Gastrocnemius medialis (tissue), 4 donors: ENCODE data around the gene MXI1. TPM values are rescaled to one million over a fixed set of nuclear protein-coding genes. Genes with fewer than 3 reads are reported as not detected.

Experiments used
- ATAC-seq, 2 donors: fragments of 150-250 bp; one replicate each; pipeline ENCODE4 v1.9.1; 2016
- DNase-seq, 2 donors: peaks; one replicate each; pipeline ENCODE4 v3.0.0-alpha.2; 2019
- H3K27ac ChIP-seq, 4 donors: fragments of 200-600 bp; sonication (generic); 1 replicate in 1 of 4; 2 replicates in 3 of 4; pipeline ENCODE4 v1.5.1; 2016 to 2018; ENCODE audit warnings: mild to moderate bottlenecking in 2 of 4, moderate library complexity in 1 of 4
- H3K27me3 ChIP-seq, 3 donors: fragments of 200-600 bp; sonication (generic) in 2 of 3; 1 replicate in 1 of 3; 2 replicates in 2 of 3; pipeline versions ENCODE4 v1.5.1 to v1.6.0; 2016 to 2019; ENCODE audit warnings: mild to moderate bottlenecking in 1 of 3, moderate library complexity in 1 of 3
- H3K36me3 ChIP-seq, 2 donors: fragments of 200-600 bp; sonication (generic) in 1 of 2; one replicate each; pipeline ENCODE4 v1.5.1; 2017 to 2018
- H3K4me1 ChIP-seq, 2 donors: fragments of 200-600 bp; sonication (generic) in 1 of 2; one replicate each; pipeline ENCODE4 v1.5.1; 2016 to 2017; ENCODE audit warnings: mild to moderate bottlenecking in 2 of 2
- H3K4me3 ChIP-seq, 4 donors: fragments of 200-600 bp; sonication (generic) in 3 of 4; 1 replicate in 1 of 4; 2 replicates in 3 of 4; pipeline ENCODE4 v1.5.1; 2016 to 2019; ENCODE audit warnings: mild to moderate bottlenecking in 2 of 4
- H3K9me3 ChIP-seq, 3 donors: fragments of 200-600 bp; sonication (generic) in 2 of 3; 1 replicate in 1 of 3; 2 replicates in 2 of 3; pipeline ENCODE4 v1.5.1; 2016 to 2019
- CTCF ChIP-seq, 5 experiments: fragments of 450-650 bp in 3 of 5; fragments of 200-600 bp in 2 of 5; sonication (generic) in 2 of 5; IDR thresholded peaks in 4 of 5; conservative IDR thresholded peaks in 1 of 5; 1 replicate in 4 of 5; 2 replicates in 1 of 5; pipeline ENCODE4 v1.5.1; 2016 to 2019; ENCODE audit warnings: antibody characterized with exemption in 5 of 5, mild to moderate bottlenecking in 3 of 5, moderate library complexity in 3 of 5
- POLR2A ChIP-seq, 2 donors: fragments of 450-650 bp; IDR thresholded peaks; one replicate each; pipeline ENCODE4 v1.6.1; 2017; ENCODE audit warnings: antibody characterized with exemption in 2 of 2, mild to moderate bottlenecking in 2 of 2, moderate library complexity in 2 of 2
- in situ Hi-C, 4 donors: fragments of 200-750 bp; cut with MboI; loops; one replicate each; pipeline versions ENCODE4 v1.15.0 to v1.8.0; 2017; ENCODE audit warnings: low sequenced_read_pairs in 4 of 4
- intact Hi-C: fragments of 100-400 bp; cut with DNase I; formaldehyde crosslinking; loops from one replicate; pipeline ENCODE4 v1.15.1; 2023; ENCODE audit warnings: low total_unique reads
- total RNA-seq, 4 donors: library from RNA; depleted of rRNA; stranded (reverse); fragments of >200 nt; gene quantifications; one replicate each; pipeline versions ENCODE4 v1.1.0 to v1.2.3, GENCODE V29; 2016

The MXI1 gene
- total RNA-seq, 4 donors from 2014 or later, result 35.9 to 67.8 (median 53.9) TPM

- intact Hi-C loops (loop anchor here (2.0 to 10.0 kb wide), 3 partner anchors 166 to 300 kb away; partner anchors contain the start of genes ADD3 and SMC3), in situ Hi-C loops (loop anchor here in 3 of 4 donors (10.0 to 25.0 kb wide), 3 partner anchors 250 to 608 kb away; partner anchors contain the start of genes BBIP1 (in 1 of the 3) and SHOC2 (in 1 of the 3))
- H3K4me3 ChIP-seq, result peak overlapping the region; percentile 74 to 88 (median 86)
These were observed 97.0 kb downstream of the MXI1 start for GRCh38 chr10:110304394-110304779.

GRCh38 chr10:110304780-110305421, 97.5 kb downstream of the MXI1 start, which contains the start of gene SMNDC1:
SMNDC1 (minus strand) TSS chr10:110304920; CDS start chr10:110303587, 1,333 bp downstream.
- DNase-seq (peak; percentile 94 to 97), ATAC-seq (peak; percentile 93 to 96)
- Histone ChIP-seq H3K36me3 (peaks cover 0 to 19% of the 10 kb centered on the region in 2 donors), H3K4me1 (peaks cover 42 to 45% of the 10 kb centered on the region in 2 donors), H3K4me3 (peak within 1 kb of the TSS; percentile 74 to 88 (median 86)), H3K27ac (peak within 1 kb of the TSS; percentile 91 to 95 (median 94)), H3K9me3 (no peaks in the 10 kb centered on the region), H3K27me3 (no peaks in the 10 kb centered on the region)
- intact Hi-C loops, result loop anchor here (1.0 to 10.0 kb wide), 5 partner anchors 97 to 300 kb away; partner anchors contain the start of genes ADD3, DUSP5 and SMC3
- peak; percentile 68 to 69 for TF ChIP-seq POLR2A (IDR thresholded peaks at IDR 0.05)
- TF ChIP-seq CTCF (IDR thresholded peaks at IDR 0.05 in 4 of 5, conservative IDR thresholded peaks at IDR 0.05 in 1 of 5), result no peak
- in situ Hi-C loops, result loop anchor here in 3 of 4 donors (10.0 to 25.0 kb wide), 3 partner anchors 250 to 607 kb away; partner anchors contain the start of genes BBIP1 (in 1 of the 3) and SHOC2 (in 1 of the 3)

More at GRCh38 chr10:110304394-110304779, 97.0 kb downstream of the MXI1 start:
- TF ChIP-seq POLR2A (IDR thresholded peaks at IDR 0.05) (no peak), CTCF (IDR thresholded peaks at IDR 0.05 in 4 of 5, conservative IDR thresholded peaks at IDR 0.05 in 1 of 5) (peak in 2 of 5 experiments; percentile 8 to 15)
- H3K27ac ChIP-seq, result peak overlapping the region; percentile 91 to 95 (median 94)
- H3K36me3 ChIP-seq, result peaks cover 0 to 19% of the 10 kb centered on the region in 2 donors
- ATAC-seq (peak; percentile 69 to 72), DNase-seq (no peak)
- H3K4me1 ChIP-seq, result peaks cover 46 to 49% of the 10 kb centered on the region in 2 donors
- no peaks in the 10 kb centered on the region for H3K9me3 ChIP-seq
- no peaks in the 10 kb centered on the region for H3K27me3 ChIP-seq

GRCh38 chr10:110305767-110306451, 98.5 kb downstream of the MXI1 start:
- in situ Hi-C loops (loop anchor here in 3 of 4 donors (10.0 to 25.0 kb wide), 3 partner anchors 249 to 606 kb away; partner anchors contain the start of genes BBIP1 (in 1 of the 3) and SHOC2 (in 1 of the 3)), intact Hi-C loops (loop anchor here (1.0 to 10.0 kb wide), 5 partner anchors 98 to 301 kb away; partner anchors contain the start of genes ADD3, DUSP5 and SMC3)
- ATAC-seq (peak; percentile 55 to 57), DNase-seq (peak; percentile 12 to 30)
- H3K9me3 ChIP-seq, result no peaks in the 10 kb centered on the region
- TF ChIP-seq POLR2A (IDR thresholded peaks at IDR 0.05) (no peak), CTCF (IDR thresholded peaks at IDR 0.05 in 4 of 5, conservative IDR thresholded peaks at IDR 0.05 in 1 of 5) (peak in 4 of 5 experiments; percentile 49 to 58 (median 52))
- H3K4me1 ChIP-seq, result peaks cover 32 to 35% of the 10 kb centered on the region in 2 donors
- H3K27me3 ChIP-seq, result no peaks in the 10 kb centered on the region
- H3K4me3 ChIP-seq, result peak overlapping the region; percentile 1 to 88 (median 80)
- H3K36me3 ChIP-seq, result peaks cover 0 to 15% of the 10 kb centered on the region in 2 donors
- H3K27ac ChIP-seq, result peak overlapping the region; percentile 91 to 95 (median 94)

GRCh38 chr10:110306452-110306768, 99.0 kb downstream of the MXI1 start:
- peak overlapping the region in 2 of 4 donors; percentile 94 to 95 for H3K27ac ChIP-seq
- no peak for ATAC-seq
- in situ Hi-C loops, result loop anchor here in 3 of 4 donors (10.0 to 25.0 kb wide), 3 partner anchors 248 to 606 kb away; partner anchors contain the start of genes BBIP1 (in 1 of the 3) and SHOC2 (in 1 of the 3)
- H3K27me3 ChIP-seq, result no peaks in the 10 kb centered on the region
- intact Hi-C loops, result loop anchor here (5.0 to 10.0 kb wide), 2 partner anchors 191 to 302 kb away; partner anchors contain the start of genes ADD3 and DUSP5
- peaks cover 27 to 32% of the 10 kb centered on the region in 2 donors for H3K4me1 ChIP-seq
- TF ChIP-seq CTCF (IDR thresholded peaks at IDR 0.05 in 4 of 5, conservative IDR thresholded peaks at IDR 0.05 in 1 of 5) (peak in 1 of 5 experiments; percentile 0), POLR2A (IDR thresholded peaks at IDR 0.05) (no peak)
- no peaks in the 10 kb centered on the region for H3K9me3 ChIP-seq
- no peak overlapping the region for H3K4me3 ChIP-seq
- DNase-seq, result no peak
- H3K36me3 ChIP-seq, result peaks cover 0 to 12% of the 10 kb centered on the region in 2 donors
